ENCODE data around the gene ANKLE1. TPM values are rescaled to one million over a fixed set of nuclear protein-coding genes. Genes with fewer than 3 reads are reported as not detected.
A peak's percentile ranks its signal among the peaks of the same experiment; 100 is the strongest.

Gene ANKLE1
- total RNA-seq, 2 donors from 2014 or later = 0.14 to 0.19 TPM

DNA sequence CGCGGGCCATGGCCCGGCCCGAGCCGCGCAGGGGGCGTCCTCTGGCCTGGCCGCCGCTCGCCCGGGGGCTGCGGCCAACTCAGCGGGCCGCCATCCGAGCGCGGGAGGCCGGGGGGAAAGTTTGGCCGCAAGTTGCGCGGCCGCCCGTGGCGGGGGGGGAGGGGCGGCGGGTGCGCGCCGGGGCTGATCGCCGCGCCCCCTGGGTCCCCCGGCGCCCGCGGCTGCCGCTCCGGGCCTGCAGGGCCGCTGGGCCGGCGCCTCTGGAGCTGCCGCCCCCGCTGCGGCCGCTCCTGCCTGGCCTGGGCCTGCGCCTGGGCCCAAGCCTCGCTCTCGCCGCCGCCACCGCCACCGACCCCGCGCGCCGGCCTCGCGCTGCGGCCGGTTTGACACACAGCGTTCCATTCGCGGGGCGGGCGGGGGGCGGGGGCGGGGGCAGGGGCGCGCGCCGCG is 36.1 kb upstream of the ANKLE1 start, which contains the start of gene NR2F6:
TSS of gene NR2F6 (minus strand) at position 385 of the 450 bp plus-strand sequence. CDS start 699 bp downstream, outside the sequence.
- intact Hi-C loops (cut with DNase I) = no loop called here
- no peak for DNase-seq (ENCODE audit: low spot score)

DNA sequence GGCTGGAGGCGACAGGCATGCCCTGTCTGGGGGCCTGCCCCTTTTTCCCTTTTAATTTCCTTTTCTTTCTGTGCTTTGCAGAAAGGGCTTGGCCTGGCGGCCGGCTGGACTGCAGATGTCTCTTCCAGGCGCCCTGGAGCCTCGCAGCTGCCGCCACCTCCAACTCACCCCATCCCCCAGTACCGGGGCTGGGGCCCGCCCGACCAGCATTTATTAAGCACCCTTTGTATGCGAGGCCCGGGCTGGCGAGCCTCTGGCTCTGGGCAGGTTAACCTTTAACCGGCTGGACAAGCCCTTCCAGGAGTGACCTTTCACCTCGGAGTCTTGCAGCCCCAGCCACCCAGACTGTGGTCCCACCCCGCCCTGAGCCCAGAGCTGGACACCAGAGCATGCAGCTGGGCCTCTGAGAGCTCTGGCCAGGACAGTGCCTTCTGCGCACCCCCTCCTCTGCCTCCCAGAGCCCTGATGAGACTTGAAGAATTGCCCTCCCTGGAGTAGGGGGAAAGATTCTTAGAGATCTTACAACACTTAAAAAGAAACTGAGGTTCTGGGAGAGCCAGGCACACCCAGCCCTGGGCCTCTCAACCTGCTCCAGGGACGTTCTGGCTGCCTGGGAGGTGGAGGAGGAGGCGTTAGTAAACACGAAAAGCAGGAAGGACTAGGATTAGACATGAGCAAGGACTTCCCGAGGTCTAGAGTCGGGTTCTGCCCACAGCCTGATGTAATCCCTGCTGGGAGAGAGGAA is 34.8 kb upstream of the ANKLE1 start:
- intact Hi-C loops (cut with DNase I) = no loop called here
- DNase-seq (ENCODE audit: low spot score) = peak; percentile 86

DNA sequence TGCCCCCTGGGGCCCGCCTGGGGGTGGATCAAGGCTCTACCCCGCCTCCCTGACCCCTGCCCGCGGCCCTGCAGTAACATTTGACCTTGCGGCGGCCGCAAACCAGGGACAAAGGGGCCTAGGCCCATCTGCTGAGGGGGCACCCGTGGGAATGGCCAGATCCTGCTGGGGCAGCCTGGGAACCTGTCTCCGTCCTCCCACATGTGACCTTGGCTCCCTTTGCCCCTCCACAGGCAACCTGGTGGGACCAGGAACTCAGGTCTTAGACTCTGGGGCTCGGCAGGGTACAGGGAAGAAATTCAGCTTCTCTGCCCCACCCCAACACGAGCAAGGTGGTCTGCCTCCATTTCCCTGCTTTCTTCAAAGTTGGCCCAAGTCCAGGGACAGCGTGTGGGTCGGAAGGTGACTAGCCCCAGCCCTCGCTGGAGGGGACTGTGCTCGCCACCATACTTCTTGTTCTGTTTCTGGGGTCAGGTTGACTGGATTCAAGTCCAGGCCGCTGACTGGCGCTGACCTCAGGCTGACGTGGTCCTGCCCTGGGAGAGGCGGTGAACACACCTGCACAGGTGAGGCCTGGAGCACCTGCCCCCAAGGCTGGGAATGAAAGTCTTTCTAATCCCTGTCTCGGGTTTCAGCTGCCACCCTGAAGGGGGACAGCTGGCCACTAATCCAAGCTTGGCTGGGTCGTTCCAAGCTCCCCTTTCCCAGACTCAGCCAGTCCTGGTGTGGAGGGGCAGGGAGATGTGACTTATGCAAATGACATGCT is 33.5 kb upstream of the ANKLE1 start:
- intact Hi-C loops (cut with DNase I) = no loop called here
- no peak for DNase-seq (ENCODE audit: low spot score)

DNA sequence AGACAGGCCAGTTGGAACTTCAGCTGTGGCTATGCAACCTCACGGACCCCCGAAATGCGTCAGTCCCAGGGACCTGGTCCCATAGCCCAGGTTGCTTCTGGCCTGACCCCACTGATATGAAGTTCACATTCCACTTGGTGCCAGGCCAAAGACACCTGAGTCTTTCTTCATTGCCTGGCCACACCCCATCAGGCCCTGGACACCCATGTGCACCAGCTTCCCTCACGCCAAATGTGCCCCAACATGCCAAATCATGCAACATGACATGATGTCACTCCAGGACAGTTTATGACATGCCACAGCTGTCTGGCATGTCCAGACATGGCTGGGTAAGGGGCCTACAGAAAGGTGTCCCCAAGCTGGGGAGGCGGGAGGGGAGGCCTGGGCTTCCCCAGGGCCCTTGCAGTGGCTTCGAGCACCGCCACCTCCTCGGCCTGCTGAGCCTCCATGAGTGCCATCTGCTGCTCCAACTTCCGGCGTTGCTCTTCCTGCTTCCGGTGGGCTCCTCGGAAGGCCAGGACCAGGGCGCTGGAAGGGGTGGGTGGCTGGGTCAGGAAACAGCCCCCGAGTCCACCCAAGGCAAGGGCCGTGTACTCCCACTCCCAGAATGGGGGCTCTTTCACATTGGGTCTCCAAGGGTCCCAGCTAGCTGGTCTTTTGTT is 31.7 kb upstream of the ANKLE1 start:
- intact Hi-C loops (cut with DNase I) = no loop called here

DNA sequence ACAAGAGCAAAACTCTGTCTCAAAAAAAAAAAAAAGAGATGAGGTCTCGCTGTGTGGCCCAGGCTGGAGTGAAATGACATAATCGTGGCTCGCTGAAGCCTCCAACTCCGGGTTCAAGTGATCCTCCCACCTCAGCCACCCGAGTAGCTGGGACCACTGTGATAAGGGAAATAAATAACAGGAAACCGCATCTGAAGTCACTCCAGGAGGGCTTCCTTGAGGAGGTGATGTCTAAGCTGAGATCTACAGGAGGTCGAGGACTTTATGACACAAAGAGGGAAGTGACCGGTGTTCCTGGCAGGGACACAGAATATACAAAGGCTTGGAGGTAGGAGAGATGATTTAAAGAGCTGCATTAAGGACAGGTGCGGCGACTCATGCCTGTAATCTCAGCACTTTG is 27.1 kb upstream of the ANKLE1 start:
- intact Hi-C loops (cut with DNase I) = no loop called here
- DNase-seq (ENCODE audit: low spot score) = no peak

More for the DNA sequence above, 31.7 kb upstream of the ANKLE1 start:
- no peak for DNase-seq (ENCODE audit: low spot score)

DNA sequence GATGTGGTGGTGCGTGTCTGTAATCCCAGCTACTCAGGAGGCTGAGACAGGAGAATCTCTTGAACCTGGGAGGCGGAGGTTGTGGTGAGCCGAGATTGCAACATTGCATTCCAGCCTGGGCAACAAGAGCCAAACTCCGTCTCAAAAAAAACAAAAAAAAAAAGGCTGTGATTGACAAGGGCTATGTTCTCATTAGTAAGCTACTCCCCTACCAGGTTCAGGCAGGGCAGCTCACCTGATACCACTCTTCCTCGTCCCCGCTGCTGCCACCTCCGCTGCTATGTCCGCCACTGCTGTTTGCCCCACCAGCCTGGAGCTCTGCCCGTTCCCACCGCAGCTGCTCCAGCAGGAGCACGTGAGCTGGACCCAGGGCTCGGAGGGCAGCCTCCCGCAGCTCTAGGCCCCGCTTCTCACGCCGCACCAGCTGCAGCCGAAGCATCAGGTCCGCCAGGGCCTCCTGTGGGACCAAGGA is 26.5 kb upstream of the ANKLE1 start:
- intact Hi-C loops (cut with DNase I) = no loop called here
- no peak for DNase-seq (ENCODE audit: low spot score)

DNA sequence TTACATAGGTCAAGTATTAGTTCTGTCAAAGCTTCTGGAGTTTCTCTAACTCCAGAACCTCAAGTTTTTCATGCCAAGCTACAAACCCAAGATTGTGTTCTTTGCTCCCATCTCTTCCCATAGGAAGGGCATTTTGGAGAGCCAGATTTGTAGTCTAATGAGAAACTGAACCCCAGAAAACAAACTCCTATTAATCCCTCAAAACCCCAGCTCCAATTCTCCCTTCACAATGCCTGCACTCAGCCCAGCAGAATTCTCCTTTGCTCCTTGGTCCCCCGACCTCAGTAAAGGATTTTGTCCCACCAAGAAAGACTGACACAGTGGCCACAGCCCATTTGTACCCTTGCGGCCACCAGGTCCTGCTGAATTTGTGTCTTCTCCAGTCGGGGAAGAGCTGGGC is 25.6 kb upstream of the ANKLE1 start:
- intact Hi-C loops (cut with DNase I) = no loop called here
- DNase-seq (ENCODE audit: low spot score) = no peak

DNA sequence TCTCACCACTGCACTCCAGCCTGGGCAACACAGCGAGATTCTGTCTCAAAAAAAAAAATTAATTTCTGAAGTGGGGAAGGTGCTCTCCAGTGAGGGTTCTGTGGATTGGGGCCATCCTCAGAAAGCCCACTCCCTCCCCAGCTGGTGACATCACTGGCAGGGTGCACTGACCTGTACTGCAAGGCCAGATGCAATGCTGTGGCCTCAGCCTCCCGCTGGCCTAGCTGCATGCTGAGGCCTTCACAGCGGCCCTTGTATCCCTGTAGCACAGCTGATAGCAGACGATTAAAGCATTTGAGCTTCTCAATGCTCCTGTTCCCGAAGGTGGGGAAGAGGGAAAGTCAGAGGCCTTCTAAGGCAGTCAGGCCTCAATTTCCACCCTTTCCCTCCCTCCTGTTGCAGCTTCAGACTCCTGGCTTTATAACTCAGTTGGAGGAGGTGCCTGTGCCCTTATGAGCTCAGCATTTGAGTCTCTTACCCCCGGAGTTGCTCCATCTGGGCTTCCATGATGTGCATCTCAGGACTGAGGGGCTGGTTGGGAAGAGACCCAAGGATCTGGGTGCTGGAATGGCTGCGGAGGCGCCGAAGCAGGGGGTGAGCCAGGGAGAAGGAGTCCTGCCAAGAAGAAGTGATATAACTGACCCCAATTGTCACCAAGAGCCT is 22.5 kb upstream of the ANKLE1 start:
- DNase-seq (ENCODE audit: low spot score) = no peak
- intact Hi-C loops (cut with DNase I) = no loop called here

DNA sequence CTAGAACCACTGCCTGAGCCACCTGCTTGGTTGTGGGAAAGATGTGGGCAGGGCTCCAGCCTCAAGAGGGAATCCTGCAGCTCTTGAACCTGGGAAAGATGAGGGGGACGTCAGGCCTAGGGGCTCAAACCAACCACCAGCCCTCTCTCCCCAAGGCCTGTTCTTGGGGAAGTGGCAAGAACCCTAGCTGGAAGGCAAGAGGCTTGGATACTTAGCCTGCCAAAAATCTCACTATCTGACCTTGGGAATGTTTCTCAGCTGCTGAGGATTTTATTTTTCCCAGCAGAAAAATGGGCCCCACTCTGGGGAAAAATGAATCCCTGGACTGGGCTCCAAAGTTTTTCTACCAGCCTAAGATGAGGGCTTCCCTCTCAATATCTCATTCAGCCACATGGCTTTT is 21.8 kb upstream of the ANKLE1 start:
- DNase-seq (ENCODE audit: low spot score) = no peak
- intact Hi-C loops (cut with DNase I) = no loop called here

DNA sequence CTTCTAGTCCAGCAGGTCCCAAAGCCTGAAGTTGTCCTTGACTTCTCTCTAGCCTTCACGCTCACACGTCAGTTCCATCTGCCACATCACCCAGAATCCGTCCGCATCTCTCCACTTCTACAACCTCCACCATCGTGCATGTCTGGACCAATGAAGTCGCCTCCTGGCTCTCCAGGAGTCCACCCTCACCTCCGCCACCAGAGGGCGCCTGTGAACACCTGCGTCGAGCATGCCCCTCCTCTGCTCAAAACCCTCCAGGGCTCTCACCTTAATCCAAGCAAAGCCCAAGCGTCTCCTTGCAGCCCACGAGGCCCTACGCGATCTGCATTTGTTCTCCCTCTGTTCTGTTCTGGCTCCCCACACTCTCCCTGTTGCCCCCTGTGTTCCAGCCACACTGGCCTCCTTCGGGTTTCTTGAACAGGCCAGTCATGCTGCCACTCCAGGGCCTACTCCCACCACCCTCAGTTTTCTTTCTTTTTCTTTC is 20.8 kb upstream of the ANKLE1 start:
- peak; percentile 93 for DNase-seq (ENCODE audit: low spot score)

DNA sequence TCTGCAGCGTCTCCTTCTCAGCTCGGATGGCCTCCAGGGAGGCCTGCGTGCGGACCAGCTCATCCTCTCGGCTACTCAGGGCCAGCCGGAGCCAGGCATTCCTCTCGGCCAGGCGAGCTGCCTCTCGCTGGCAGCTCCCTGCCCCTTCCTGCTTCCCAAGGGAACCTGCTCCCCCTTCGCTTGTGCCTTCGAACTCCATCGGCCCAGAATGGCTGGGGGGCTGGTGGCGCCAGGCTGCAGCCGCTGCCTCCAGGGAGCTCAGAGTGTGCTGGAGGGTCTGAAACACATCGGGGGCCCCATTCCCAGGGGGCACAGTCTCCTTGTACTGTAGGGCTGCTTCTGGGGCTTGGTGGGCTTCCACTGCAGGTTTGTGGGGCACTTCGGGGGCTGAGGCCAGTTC is 19.1 kb upstream of the ANKLE1 start:
- DNase-seq (ENCODE audit: low spot score) = no peak
- intact Hi-C loops (cut with DNase I) = no loop called here

More for the DNA sequence above, 20.8 kb upstream of the ANKLE1 start:
- intact Hi-C loops (cut with DNase I) = no loop called here

DNA sequence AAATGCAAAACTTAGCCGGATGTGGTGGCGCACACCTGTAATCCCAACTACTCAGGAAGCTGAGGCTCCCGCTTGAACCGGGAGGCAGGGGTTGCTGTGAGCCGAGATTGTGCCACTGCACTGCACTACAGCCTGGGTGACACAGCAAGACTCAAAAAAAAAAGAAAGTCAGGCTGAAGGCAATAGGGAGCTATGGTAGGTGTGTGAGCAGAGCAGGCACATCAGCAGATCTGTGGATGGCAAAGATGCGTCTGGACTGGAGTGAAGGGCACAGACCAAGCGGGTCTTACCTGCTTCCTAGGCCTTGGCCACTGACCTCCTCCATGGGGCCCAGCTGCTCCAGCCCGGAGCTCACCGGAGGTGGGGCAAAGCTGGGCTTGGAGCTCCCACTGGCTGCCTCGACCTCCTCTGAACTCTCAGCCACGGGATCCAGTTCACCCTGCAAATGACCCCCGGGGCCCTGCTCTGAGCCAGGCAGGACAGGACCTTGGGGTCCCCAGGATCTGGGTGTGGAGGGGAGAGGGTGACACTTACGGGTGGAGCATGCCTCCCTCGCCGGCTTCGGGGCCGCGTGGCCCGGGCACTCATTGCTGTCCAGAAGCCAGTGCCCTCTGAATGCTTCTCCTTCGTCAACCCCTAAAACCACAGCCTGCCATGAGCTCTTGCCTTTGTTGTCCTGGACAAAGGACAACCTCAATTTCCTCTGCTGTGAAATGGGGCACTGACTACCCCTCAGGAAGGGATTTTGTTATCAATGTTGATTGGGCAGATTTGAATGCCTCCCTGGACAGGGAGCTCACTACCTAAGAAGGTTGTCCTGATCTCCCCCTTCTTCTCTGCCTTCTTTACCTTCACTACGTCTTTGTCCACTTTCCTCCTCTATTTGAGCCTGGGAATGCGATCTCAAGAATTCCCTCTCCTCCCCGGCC is 17.7 kb upstream of the ANKLE1 start:
- DNase-seq (ENCODE audit: low spot score) = no peak
- intact Hi-C loops (cut with DNase I) = no loop called here

DNA sequence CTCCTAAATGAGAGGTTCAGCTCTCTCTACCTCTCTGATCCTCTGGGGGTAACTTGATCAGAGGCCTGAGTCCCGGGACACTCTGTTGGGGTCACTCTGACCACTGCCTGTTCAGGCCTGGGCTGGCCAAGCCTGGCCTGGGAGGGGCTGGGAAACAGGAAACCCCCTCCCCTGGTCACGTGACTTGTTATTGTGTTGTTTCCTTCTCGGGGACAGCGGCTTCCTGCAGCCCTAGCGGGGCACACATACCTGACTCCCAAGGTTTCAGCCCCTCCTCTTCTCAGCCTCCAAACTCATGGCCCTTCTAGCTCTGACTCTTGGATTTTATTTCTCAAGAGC is 17.1 kb upstream of the ANKLE1 start, which contains the start of gene USHBP1:
TSS of gene USHBP1 (minus strand) at position 105 of the 339 bp plus-strand sequence. CDS start 446 bp downstream, outside the sequence.
- intact Hi-C loops (cut with DNase I) = no loop called here
- no peak for DNase-seq (ENCODE audit: low spot score)

DNA sequence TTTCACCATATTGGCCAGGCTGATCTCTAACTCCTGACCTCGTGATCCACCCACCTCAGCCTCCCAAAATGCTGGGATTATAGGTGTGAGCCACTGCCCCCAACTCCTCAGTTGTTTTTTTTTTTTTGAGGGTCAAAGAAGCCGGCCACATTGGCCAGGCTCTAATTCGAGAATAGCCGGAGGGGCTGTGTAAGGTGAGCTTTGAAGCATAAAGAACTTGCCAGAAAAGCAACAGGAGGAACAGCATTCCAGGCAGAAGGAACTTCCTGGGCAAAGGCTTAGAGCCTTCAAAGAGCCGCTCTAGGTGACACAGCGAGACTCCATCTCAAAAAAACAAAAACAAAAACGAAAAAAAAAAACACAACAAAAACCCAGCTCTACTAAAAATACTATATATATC is 15.7 kb upstream of the ANKLE1 start:
- intact Hi-C loops (cut with DNase I) = no loop called here
- no peak for DNase-seq (ENCODE audit: low spot score)

DNA sequence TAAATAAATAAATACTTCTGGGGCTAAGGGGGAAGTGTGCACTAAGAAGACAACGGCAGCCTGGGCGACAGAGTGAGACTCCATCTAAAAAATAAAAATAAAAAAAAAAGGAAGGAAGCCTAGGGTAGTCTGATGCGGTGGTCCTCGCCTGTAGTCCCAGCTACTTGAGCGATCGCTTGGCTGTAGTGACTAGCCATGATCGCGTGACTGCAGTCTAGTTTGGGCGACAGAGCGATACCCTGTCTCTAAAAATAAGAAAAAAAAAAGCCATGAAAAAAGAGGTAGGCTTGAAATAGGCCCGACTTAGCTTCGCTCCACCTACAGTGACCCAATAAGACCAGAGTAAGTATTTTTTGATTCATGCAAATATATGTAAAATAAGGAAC is 15.1 kb upstream of the ANKLE1 start:
- no peak for DNase-seq (ENCODE audit: low spot score)
- intact Hi-C loops (cut with DNase I) = no loop called here

DNA sequence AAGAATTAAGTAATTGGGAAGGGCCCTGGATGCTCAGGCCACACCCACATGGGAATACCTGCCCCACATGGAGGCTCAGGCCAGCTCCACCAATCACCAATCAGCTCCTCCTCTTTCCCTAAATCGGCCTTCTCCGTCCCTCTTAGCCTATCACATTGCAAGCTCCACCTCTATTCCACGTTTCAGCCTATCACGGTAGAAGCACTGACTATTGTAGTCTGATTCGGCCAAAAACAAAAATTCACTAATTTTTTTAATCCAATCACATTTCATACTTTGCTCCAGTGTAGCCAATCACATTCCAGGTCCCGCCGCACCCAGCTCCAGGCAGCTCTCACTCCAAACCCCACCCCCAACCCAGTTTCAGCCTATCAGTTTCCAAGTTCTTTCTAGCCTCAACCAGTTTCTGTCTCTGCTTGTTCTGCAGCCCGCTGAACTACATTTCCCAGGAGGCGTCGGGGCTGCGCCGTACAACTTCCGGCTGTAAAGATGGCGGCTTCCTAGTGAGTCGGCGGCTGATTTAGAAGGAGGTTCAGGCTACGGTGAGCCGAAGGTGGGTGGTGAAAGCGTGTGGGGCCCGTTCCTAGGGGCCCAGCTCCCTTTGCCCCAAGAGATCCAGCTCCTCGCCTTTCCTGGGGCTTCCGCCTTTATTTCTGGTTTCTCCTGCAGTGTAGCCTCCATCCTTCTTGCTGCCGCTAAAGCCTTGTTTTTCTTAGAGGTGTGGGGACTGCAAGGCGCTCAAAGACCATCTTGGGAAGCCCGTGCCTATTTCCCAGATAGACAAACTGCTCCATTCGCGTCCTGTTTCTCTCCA is 14.5 kb upstream of the ANKLE1 start, which contains the start of gene BABAM1:
TSS of gene BABAM1 (plus strand) at position 469 of the 814 bp plus-strand sequence. CDS start 1,364 bp downstream, outside the sequence.
- intact Hi-C loops (cut with DNase I) = no loop called here
- DNase-seq (ENCODE audit: low spot score) = peak; percentile 97

DNA sequence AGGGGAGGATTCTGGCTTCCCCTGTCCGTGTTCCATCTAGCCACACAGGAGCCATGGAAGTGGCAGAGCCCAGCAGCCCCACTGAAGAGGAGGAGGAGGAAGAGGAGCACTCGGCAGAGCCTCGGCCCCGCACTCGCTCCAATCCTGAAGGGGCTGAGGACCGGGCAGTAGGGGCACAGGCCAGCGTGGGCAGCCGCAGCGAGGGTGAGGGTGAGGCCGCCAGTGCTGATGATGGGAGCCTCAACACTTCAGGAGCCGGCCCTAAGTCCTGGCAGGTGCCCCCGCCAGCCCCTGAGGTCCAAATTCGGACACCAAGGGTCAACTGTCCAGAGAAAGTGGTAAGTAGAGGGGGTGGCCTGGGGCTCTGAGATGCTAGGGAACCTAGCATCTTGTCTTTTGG is 12.9 kb upstream of the ANKLE1 start:
- intact Hi-C loops (cut with DNase I) = no loop called here
- DNase-seq (ENCODE audit: low spot score) = no peak

All from posterior vena cava (tissue), 2 donors.